ENCODE results near the gene WDR17.
A peak's percentile ranks its signal among the peaks of the same experiment; 100 is the strongest.

DNA sequence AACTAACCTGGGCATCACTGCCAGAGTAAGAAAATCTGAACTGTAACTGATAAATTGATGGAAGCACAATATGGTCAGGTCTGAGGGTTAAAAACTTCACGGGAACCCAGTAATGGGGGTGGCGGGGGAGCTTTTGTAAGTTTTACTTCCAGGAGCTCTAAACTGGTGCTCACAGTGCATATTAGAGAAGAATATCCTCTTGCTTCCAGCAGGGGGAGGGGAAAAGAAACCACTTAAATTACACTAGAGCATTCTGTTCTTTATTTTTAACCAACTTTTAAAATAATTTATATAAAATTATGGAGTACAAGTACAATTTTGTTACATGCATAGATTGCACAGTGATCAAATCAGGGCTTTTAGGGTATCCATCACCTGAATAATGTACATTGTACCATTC is 33.7 kb downstream of the WDR17 start:
- TF ChIP-seq, protein P1, sequence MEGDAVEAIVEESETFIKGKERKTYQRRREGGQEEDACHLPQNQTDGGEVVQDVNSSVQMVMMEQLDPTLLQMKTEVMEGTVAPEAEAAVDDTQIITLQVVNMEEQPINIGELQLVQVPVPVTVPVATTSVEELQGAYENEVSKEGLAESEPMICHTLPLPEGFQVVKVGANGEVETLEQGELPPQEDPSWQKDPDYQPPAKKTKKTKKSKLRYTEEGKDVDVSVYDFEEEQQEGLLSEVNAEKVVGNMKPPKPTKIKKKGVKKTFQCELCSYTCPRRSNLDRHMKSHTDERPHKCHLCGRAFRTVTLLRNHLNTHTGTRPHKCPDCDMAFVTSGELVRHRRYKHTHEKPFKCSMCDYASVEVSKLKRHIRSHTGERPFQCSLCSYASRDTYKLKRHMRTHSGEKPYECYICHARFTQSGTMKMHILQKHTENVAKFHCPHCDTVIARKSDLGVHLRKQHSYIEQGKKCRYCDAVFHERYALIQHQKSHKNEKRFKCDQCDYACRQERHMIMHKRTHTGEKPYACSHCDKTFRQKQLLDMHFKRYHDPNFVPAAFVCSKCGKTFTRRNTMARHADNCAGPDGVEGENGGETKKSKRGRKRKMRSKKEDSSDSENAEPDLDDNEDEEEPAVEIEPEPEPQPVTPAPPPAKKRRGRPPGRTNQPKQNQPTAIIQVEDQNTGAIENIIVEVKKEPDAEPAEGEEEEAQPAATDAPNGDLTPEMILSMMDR (IDR thresholded peaks at IDR 0.05; ENCODE audit: insufficient read depth, low read depth, low read length), result peak; percentile 8
- TF ChIP-seq EZH2 (IDR thresholded peaks at IDR 0.05; ENCODE audit: insufficient read depth, low read length), result no peak
